Suprapubic skin (tissue), 3 donors: ENCODE measurements around the gene IL34.

ENCODE experiments used
- POLR2A ChIP-seq, 2 donors: fragments of 450-650 bp; IDR thresholded peaks; one replicate each; pipeline ENCODE4 v1.6.1; 2017; ENCODE audit warnings: antibody characterized with exemption in 2 of 2, mild to moderate bottlenecking in 2 of 2, moderate library complexity in 2 of 2
- TF ChIP-seq, protein P1 (sequence below), 2 donors: fragments of 200-600 bp in 1 of 2; fragments of 450-650 bp in 1 of 2; sonication (generic) in 1 of 2; IDR thresholded peaks; one replicate each; pipeline ENCODE4 v1.5.1; 2016 to 2019; ENCODE audit warnings: antibody characterized with exemption in 2 of 2, mild to moderate bottlenecking in 1 of 2, moderate library complexity in 1 of 2

DNA sequence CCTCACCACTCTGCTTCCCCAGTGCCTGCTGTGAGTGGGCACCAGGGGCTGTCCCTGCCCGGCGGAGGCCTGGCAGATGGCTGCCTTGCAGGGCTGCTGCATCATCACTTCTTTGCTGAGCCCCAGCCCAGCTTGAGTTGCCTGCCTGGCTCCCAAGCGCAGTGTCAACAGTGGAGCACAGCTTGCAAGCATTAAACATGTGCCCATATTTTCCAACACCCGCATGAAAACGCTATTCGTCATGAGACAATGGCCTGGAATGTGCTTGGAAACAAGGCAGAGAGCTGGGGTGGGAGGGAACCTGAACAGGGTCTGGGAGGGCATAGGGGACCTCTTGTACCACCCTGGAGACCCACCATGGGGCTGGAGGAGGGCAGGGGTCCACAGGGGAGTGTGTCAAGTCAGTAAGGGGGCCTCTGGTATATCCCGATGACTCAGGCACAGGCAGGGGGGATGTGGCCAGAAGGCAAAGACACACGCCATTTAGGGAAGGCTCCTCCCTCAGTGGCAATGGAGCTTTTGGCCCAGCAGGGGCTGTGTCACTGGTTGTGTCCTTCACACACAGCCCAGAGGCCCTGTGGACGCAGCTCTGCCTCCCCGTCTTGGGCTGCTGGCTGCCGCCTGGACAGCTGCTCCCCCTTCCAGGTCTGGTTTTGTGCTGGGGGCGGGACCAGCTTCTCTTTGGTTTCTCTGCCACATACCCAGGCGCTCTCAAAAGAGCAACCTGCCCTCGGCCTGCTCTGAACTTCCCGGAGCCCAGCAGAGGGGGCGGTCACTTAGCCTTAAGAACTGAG lies 56.9 kb downstream of the IL34 start:
- no peak for TF ChIP-seq POLR2A (IDR thresholded peaks at IDR 0.05)
- TF ChIP-seq, protein P1, sequence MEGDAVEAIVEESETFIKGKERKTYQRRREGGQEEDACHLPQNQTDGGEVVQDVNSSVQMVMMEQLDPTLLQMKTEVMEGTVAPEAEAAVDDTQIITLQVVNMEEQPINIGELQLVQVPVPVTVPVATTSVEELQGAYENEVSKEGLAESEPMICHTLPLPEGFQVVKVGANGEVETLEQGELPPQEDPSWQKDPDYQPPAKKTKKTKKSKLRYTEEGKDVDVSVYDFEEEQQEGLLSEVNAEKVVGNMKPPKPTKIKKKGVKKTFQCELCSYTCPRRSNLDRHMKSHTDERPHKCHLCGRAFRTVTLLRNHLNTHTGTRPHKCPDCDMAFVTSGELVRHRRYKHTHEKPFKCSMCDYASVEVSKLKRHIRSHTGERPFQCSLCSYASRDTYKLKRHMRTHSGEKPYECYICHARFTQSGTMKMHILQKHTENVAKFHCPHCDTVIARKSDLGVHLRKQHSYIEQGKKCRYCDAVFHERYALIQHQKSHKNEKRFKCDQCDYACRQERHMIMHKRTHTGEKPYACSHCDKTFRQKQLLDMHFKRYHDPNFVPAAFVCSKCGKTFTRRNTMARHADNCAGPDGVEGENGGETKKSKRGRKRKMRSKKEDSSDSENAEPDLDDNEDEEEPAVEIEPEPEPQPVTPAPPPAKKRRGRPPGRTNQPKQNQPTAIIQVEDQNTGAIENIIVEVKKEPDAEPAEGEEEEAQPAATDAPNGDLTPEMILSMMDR (IDR thresholded peaks at IDR 0.05): peak; percentile 31 to 54
